GM19397 (cell line): ENCODE results near the gene PHC1.
"Not testable (repeated sequence)": the region's sequence is repeated elsewhere in the genome, so short reads cannot be mapped to it uniquely, and the experiment has no call there.

Source experiments
- ATAC-seq: cut with Tn5 transposase; IDR thresholded peaks from one replicate; pipeline ENCODE4 v1.9.1; 2021; ENCODE audit warnings: mild to moderate bottlenecking, moderate library complexity; ENCODE audit not compliant: unreplicated experiment

PHC1 gene

GRCh38 chr12:8914033-8914715 is at the start of gene PHC1:
TSS of gene PHC1 (plus strand) at chr12:8914509. CDS start at chr12:8917678, 3,169 bp downstream.
- peak; percentile 77 for ATAC-seq

- no peak for ATAC-seq
Observed at GRCh38 chr12:8866429-8866828, 47.9 kb upstream of the PHC1 start.

GRCh38 chr12:8867009-8867408 is 47.3 kb upstream of the PHC1 start:
- ATAC-seq: no peak

- ATAC-seq: no peak
Observed at GRCh38 chr12:8867786-8868185, 46.5 kb upstream of the PHC1 start.

- no peak for ATAC-seq
Observed at GRCh38 chr12:8870586-8870985, 43.7 kb upstream of the PHC1 start.

GRCh38 chr12:8871068-8871467 is 43.2 kb upstream of the PHC1 start:
- no peak for ATAC-seq

GRCh38 chr12:8876887-8877286 is 37.4 kb upstream of the PHC1 start:
- no peak for ATAC-seq

- ATAC-seq: no peak
Observed at GRCh38 chr12:8886502-8887284, 27.6 kb upstream of the PHC1 start.

GRCh38 chr12:8887285-8887715 is 27.0 kb upstream of the PHC1 start:
- ATAC-seq: no peak

GRCh38 chr12:8890313-8891085 is 23.8 kb upstream of the PHC1 start:
- no peak for ATAC-seq

- ATAC-seq: no peak
Observed at GRCh38 chr12:8891976-8892375, 22.3 kb upstream of the PHC1 start.

- no peak for ATAC-seq
Observed at GRCh38 chr12:8894378-8894777, 19.9 kb upstream of the PHC1 start.

- ATAC-seq: no peak
Observed at GRCh38 chr12:8894986-8895385, 19.3 kb upstream of the PHC1 start.

- ATAC-seq: no peak
Observed at GRCh38 chr12:8897081-8897480, 17.2 kb upstream of the PHC1 start.

- no peak for ATAC-seq
Observed at GRCh38 chr12:8899830-8900229, 14.5 kb upstream of the PHC1 start.

- not testable (repeated sequence) for ATAC-seq
Observed at GRCh38 chr12:8902703-8903102, 11.6 kb upstream of the PHC1 start.

GRCh38 chr12:8903646-8904045 is 10.7 kb upstream of the PHC1 start:
- ATAC-seq: no peak

GRCh38 chr12:8904665-8905064 is 9.6 kb upstream of the PHC1 start:
- ATAC-seq: no peak

- ATAC-seq: no peak
Observed at GRCh38 chr12:8905546-8905945, 8.8 kb upstream of the PHC1 start.

- no peak for ATAC-seq
Observed at GRCh38 chr12:8906266-8907180, 7.8 kb upstream of the PHC1 start.

- no peak for ATAC-seq
Observed at GRCh38 chr12:8907513-8907912, 6.8 kb upstream of the PHC1 start.
